Hepatocyte (in vitro differentiated cells): ENCODE measurements around the gene MNX1.

ENCODE experiments used
- CTCF ChIP-seq: fragments of 200-600 bp; sonication (generic); IDR thresholded peaks from 2 replicates; pipeline ENCODE4 v1.5.1; 2016; ENCODE audit warnings: antibody characterized with exemption, mild to moderate bottlenecking; ENCODE audit not compliant: poor library complexity
- EZH2 ChIP-seq: fragments of 200-600 bp; sonication (generic); IDR thresholded peaks from 2 replicates; pipeline ENCODE4 v1.6.1; 2016; ENCODE audit warnings: antibody characterized with exemption, mild to moderate bottlenecking, borderline replicate concordance
- EZH2phosphoT487 ChIP-seq: fragments of 200-600 bp; sonication (generic); IDR thresholded peaks from one replicate; pipeline ENCODE4 v1.6.1; 2018; ENCODE audit warnings: antibody characterized with exemption, mild to moderate bottlenecking, low read depth, moderate library complexity; ENCODE audit not compliant: unreplicated experiment, severe bottlenecking

GRCh38 chr7:157044147-157044687 lies 33.8 kb upstream of the MNX1 start:
- TF ChIP-seq CTCF (no peak), EZH2phosphoT487 (no peak), EZH2 (no peak)
